GM19240 (cell line): ENCODE results near the gene DHX8.

Experiments
- DNase-seq: peaks from one replicate; pipeline ENCODE4 v3.0.0; 2011; ENCODE audit warnings: low spot score; ENCODE audit not compliant: insufficient read length

DHX8 gene

GRCh38 chr17:43521389-43521788, 37.6 kb downstream of the DHX8 start:
- DNase-seq = no peak

- no peak for DNase-seq
These were observed 41.3 kb downstream of the DHX8 start for GRCh38 chr17:43524945-43525575.

DNA sequence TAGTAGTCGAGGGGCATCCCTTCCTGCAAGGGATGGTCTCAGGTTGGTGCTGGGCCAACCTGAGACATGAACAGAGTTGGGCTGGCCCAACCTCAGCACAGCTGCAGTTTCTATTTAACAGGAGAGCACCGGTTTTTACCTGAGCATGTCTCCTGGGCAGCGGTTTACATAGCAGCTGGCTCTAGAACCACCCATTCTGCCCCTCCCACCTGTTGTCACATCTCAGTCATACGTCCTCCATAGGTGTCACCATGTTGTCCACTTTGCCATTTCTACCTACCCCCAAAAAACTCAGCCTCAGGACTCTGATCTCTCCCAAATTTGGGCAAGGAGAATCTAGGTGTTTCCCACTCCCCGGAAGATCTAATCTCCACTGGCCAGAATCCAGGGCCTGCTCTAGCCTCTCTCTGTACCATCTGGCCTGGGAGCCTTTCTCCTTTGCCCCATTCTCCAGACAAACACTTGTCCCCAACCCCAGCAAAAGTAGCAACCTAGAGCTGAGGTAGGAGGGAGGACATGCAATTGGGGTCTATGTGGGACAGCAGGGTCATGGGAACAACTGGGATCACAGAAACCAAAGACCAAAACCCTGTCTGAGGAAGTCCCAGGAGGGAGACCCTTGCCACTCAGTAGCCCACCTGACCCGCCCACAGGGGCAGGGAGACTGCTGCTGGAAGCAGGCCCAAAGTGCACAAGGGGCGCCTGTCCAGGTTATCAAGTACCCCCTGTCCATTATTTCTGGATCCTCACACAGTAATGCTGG, 43.3 kb downstream of the DHX8 start:
- DNase-seq = no peak

GRCh38 chr17:43528319-43528987, 44.7 kb downstream of the DHX8 start:
- DNase-seq = no peak

DNA sequence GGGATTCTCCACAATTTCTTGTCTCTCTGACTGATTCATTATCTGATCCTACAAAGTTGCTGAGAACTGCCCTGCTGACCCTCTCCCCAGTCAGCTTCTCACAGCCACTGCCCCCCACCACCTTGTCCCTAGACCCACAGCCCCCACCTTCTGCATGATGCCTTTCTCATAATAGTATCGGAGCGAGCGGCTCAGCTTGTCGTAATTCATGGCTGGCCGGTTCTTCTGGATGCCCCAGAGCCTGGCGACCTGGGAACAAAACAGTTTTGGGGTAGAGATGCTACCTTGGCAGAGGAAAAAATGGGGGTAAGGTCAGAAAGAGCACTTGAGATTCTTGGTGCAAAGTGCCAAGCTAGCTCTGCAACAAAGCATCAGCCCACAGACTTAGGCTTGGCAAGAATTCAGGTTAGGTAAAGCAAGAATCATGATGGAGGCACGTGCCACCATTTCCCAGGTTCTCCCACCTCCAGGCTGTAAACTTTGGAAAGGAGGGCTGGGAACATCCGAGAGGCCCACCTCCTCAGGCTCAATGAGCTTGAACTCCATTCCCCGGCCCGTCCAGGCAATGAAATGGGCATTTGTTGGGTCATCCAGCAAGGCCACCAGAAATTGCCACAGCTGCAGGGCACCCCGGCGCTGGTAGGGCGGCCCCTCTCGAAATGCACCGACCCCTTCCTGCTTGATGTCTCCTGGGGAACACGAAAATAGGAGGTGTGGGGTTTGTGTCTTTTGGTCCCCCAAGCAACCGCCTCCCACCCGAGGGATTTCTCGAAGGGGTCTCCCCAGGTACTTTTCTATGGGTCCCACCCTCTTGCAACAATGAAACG, 45.4 kb downstream of the DHX8 start:
- DNase-seq = no peak

DNA sequence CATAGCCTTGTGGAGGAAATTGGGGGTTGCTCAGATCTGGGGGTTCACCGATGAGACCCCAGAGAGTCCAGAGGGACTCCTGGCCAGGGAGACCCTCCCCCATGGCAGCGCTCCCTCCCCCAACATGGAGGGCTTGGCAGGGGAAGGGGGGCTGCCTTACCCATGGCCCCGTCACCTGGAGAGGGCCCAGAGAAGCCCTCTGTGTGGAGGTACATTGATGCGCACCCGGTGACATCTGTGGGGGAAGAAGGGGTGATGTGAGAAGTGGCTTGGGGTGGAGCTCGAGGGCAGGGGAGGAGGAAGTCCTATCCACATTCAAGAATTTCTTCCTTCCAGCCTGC, 46.1 kb downstream of the DHX8 start:
- DNase-seq = no peak

GRCh38 chr17:43530288-43531081, 46.7 kb downstream of the DHX8 start:
- DNase-seq = no peak

- DNase-seq = no peak
These were observed 47.3 kb downstream of the DHX8 start for GRCh38 chr17:43531082-43531378.

GRCh38 chr17:43531955-43532354, 48.2 kb downstream of the DHX8 start:
- DNase-seq = no peak

GRCh38 chr17:43532581-43532980, 48.8 kb downstream of the DHX8 start:
- DNase-seq = no peak

DNA sequence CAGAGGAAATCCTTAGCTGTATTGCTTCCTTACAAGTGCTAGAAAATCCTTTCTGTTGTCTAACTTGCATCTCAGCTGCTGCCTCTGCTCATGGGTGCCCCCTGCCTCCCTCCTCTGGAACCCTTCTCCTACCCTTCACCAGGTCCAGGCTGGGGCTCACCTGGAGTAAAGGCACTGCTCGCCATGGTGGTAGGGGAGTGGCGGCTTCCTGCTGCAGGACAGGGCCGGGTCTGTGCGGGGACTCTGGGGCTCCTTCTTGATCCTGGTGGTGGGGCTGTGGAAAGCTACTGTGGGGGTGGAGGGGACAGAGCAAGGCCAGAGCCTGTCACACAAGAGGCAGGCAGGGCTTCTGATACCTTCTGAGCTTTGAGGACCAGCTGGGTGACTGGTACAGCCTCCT, 49.9 kb downstream of the DHX8 start:
- no peak for DNase-seq

DNA sequence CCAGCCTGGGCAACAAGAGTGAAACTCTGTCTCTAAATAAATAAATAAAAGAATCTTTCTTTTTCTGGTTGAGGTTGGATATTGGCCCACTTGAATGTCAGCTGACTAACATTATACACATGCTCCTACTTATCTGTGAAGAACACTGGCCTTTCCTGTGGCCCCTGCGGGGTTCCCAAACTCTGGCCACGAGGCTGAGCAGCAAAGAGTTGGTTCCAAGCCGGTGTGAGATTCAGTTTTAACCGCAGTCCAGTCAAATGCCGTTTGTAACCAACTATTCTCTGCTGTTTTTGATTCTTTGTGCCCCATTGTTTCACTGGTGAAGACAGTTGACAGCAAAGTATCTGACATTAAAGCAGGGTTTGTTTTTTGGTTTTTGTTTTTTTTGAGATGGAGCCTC, 51.1 kb downstream of the DHX8 start:
- DNase-seq = no peak

DNA sequence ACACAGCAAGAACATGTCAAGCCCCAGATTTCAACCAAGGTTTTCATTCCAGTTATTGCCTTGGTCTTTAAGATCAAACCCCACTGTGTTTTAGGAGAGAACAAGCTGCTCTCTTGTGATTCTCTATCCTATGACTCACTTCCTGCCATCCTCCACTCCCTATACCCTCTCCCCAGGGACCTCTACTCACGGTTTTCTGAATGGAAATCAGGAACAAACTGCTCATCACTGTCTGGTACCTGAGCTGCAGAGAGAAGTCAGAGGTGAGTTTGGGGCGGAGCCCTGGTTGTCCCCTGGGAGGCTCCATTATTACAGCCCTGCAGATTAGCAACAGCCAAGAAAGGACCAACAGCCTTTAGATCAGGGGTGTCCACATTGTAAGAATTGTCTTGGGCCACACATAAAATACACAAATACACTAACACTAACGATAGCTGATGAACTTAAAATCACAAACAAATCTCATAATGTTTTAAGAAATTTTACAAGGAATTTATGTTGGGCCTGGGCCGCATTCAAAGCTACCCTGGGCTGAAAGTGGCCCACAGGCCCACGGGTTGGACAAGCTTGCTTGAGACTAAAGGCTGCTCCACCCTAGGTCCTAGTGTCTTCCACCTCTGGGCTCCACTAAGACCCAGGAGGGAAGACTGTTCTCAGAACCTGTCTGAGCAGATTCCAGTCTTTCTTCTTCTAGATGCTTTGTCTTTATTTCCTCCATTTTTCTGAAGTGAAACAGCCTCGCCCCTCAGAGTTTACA, 52.6 kb downstream of the DHX8 start:
- DNase-seq = no peak

DNA sequence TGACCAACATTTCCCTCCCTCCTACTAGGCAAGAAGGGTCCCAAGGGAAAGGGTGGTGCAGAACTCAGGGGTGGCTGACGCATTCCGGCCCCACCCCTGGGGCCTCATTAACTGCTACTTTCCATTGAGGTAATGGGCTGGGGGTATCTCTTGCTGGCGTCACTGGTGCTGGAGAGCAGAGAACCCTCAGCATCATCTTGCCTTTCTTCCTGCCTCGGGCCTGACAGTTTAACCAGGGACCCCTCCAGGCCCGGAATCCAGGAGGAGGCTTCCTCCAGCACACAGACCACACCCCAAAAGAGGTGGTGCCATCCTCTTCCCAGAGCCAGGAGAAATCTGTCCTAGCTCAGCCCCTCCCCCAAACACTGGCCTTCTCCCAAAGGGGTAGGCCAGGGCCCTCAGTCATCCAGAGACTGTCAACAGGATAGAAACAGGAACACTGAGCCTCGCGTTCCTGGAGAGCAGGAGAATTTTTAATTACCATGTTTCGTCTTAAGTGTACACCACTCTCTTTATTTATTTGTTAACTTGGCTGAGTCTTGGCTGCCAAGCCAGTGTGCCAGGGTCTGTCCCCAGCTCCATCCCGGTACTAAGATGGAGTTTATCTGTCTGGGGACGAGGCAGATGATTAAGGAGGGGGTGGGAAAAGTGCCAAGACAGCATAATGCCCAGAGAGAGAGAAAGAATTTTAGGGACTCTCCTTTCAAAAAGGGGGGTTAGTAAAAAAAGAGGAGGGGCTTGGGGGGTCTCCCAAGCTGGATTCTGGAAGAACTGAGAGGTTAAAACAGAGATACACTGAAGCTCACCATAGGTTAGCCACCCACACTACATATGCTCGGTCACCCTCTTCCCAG, 57.3 kb downstream of the DHX8 start:
- no peak for DNase-seq

GRCh38 chr17:43542859-43543258, 59.1 kb downstream of the DHX8 start:
- no peak for DNase-seq

GRCh38 chr17:43543300-43543699, 59.5 kb downstream of the DHX8 start:
- DNase-seq = no peak

DNA sequence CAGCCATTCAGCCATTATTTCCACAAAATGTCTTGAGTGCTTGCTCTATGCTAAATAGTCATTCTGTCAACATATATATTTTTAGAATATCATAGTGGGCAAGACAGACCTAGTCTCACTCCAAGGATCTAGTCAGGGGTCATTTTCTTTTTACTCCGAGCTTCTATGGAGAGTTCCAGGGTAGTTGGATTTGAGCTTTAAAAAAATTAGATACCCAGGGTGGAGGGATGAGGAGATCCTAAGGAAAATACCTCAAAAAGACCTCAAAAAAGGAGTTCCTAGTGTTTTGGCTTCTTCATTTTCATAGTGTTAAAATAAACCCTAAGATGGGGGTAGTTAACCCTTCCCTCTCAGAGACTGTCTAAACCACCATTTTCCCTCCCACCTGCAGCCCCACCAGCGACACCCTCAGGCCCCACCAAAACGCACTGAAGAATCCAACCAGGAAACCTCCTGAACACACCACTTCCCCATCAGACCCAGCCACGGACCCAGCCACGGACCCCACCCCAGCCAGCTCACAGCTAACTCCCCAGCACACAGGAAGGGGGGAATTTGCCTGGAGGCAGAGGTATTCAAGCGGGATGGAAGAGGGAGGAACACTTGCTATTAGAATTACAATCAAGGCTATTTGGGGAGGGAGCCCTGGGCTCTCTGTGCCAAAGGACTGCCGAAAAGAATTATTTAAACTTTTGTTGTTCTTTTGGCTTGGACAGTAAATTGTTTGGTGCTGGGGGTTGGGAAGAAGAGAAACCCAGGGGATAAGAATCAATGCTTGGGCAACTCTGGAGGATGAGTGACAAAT, 60.2 kb downstream of the DHX8 start:
- DNase-seq = no peak

- DNase-seq = no peak
These were observed 61.5 kb downstream of the DHX8 start for GRCh38 chr17:43545383-43545632.
